Hematopoietic multipotent progenitor cell treated with erythropoietin and hydrocortisone succinate and interleukin-3 and kit ligand, for 15 days (in vitro differentiated cells): ENCODE results near the gene STK17A.
"Not testable (repeated sequence)": the region's sequence is repeated elsewhere in the genome, so short reads cannot be mapped to it uniquely, and the experiment has no call there.

ENCODE experiments used
- DNase-seq: peaks from one replicate; pipeline ENCODE4 v3.0.0-alpha.2; 2015; ENCODE audit warnings: low spot score

The STK17A gene

GRCh38 chr7:43600056-43600455 lies 17.1 kb downstream of the STK17A start:
- DNase-seq: no peak

- no peak for DNase-seq
These were observed 19.3 kb downstream of the STK17A start for GRCh38 chr7:43602256-43602655.

GRCh38 chr7:43604251-43604650 lies 21.3 kb downstream of the STK17A start:
- no peak for DNase-seq

GRCh38 chr7:43609097-43609496 lies 26.2 kb downstream of the STK17A start:
- DNase-seq: no peak

GRCh38 chr7:43612128-43612527 lies 29.2 kb downstream of the STK17A start:
- no peak for DNase-seq

GRCh38 chr7:43612599-43613589 lies 30.0 kb downstream of the STK17A start:
- no peak for DNase-seq

GRCh38 chr7:43615558-43616145 lies 32.7 kb downstream of the STK17A start:
- DNase-seq: no peak

- DNase-seq: no peak
These were observed 34.1 kb downstream of the STK17A start for GRCh38 chr7:43616977-43617376.

GRCh38 chr7:43618073-43618472 lies 35.2 kb downstream of the STK17A start:
- DNase-seq: no peak

GRCh38 chr7:43619213-43620012 lies 36.5 kb downstream of the STK17A start:
- DNase-seq: no peak

- DNase-seq: no peak
These were observed 39.0 kb downstream of the STK17A start for GRCh38 chr7:43621729-43622448.

GRCh38 chr7:43624156-43624555 lies 41.2 kb downstream of the STK17A start:
- no peak for DNase-seq

- DNase-seq: no peak
These were observed 42.5 kb downstream of the STK17A start for GRCh38 chr7:43625453-43625852.

- DNase-seq: no peak
These were observed 43.1 kb downstream of the STK17A start for GRCh38 chr7:43625980-43626379.

GRCh38 chr7:43626695-43627094 lies 43.8 kb downstream of the STK17A start:
- DNase-seq: no peak

GRCh38 chr7:43627798-43628197 lies 44.9 kb downstream of the STK17A start:
- DNase-seq: not testable (repeated sequence)

- DNase-seq: no peak
These were observed 45.5 kb downstream of the STK17A start for GRCh38 chr7:43628431-43628830.

- no peak for DNase-seq
These were observed 46.9 kb downstream of the STK17A start for GRCh38 chr7:43629857-43630256.

- no peak for DNase-seq
These were observed 47.6 kb downstream of the STK17A start for GRCh38 chr7:43630482-43630881.

GRCh38 chr7:43631559-43631958 lies 48.7 kb downstream of the STK17A start:
- no peak for DNase-seq

- DNase-seq: no peak
These were observed 49.8 kb downstream of the STK17A start for GRCh38 chr7:43632746-43633145.

- DNase-seq: no peak
These were observed 51.5 kb downstream of the STK17A start for GRCh38 chr7:43634384-43634783.
